NCI-H526 treated with DMSO at 0.1 percent for 48 hours (cell line): ENCODE data around the gene VEGFA.

Experiments
- DNase-seq: peaks from one replicate; lab custom pipeline; 2025; lab: John Stamatoyannopoulos, UW

The VEGFA gene

GRCh38 chr6:43772681-43773049, 2.7 kb downstream of the VEGFA start:
- DNase-seq = no peak

DNA sequence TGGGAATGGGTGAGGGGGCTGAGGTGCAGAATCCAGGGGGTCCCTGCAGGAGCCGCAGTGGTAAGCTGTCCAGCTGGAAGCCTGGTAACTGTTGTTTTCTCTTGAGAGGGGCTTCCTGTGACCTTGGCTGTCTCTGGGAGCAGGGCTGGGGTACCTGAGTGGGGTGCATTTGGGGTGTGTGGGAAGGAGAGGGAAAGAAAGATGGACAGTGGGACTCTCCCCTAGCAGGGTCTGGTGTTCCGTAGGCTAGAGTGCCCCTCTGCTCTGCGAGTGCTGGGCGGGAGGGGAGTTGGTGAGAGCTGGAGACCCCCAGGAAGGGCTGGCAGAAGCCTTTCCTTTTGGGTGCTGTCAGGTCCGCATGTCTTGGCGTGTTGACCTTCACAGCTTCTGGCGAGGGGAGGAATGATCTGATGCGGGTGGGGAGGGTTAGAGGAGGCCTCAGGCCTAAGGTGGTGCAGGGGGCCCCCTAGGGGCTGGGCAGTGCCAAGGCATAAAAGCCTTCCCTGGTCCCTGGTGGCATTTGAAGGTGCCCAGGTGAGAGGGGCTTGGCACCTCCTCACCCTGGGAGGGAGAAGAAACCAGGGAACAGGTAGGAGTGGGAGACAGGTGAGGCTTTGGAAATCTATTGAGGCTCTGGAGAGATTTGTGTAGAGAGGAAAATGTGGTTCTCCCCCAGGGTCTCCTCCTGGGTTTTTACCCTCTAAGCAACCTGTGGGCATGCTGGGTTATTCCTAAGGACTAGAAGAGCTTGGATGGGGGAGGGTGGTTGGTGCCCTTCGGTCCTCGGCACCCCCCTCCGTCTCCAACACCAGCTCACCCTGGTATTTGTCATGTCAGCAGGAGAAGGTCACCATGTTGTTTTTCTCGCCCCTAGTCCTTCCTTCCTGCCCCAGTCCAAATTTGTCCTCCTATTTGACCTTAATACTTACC, 3.3 kb downstream of the VEGFA start:
- peak; percentile 51 for DNase-seq

GRCh38 chr6:43773980-43774775, 4.2 kb downstream of the VEGFA start:
- no peak for DNase-seq

DNA sequence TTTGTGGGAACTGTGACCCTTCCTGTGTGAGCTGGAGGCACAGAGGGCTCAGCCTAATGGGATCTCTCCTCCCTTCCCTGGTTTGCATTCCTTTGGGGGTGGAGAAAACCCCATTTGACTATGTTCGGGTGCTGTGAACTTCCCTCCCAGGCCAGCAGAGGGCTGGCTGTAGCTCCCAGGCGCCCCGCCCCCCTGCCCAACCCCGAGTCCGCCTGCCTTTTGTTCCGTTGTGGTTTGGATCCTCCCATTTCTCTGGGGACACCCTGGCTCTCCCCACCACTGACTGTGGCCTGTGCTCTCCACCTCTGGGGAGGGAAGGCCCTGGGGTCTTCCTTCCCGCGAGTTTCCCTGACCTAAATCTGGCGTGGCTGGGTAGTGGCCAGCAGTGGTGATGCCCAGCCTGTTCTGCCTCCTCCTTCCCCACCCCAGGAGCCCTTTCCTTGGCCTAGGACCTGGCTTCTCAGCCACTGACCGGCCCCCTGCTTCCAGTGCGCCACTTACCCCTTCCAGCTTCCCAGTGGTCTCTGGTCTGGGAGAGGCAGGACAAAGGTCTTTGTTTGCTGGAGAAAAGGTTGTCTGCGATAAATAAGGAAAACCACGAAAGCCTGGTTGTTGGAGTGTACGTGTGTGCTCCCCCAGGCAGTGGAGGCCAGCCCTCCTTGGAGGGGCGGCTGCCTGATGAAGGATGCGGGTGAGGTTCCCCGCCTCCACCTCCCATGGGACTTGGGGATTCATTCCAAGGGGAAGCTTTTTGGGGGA, 4.9 kb downstream of the VEGFA start:
- peak; percentile 49 for DNase-seq

DNA sequence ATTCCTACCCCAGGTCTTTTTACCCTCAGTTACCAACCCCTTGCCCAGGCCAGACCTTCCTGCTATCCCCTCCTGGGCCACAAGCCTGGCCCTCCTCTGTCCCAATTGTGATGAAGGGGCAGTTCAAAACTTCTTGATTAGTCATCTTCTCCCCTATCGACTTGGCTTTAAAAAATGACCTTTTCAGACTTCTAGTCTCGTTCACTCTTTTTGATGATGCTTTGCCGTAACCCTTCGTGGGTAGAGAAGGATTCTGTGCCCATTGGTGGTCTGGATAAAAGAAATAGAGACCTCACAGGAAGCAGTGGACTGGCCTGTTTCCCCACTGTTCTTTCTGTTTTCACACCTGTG, 5.5 kb downstream of the VEGFA start:
- no peak for DNase-seq

DNA sequence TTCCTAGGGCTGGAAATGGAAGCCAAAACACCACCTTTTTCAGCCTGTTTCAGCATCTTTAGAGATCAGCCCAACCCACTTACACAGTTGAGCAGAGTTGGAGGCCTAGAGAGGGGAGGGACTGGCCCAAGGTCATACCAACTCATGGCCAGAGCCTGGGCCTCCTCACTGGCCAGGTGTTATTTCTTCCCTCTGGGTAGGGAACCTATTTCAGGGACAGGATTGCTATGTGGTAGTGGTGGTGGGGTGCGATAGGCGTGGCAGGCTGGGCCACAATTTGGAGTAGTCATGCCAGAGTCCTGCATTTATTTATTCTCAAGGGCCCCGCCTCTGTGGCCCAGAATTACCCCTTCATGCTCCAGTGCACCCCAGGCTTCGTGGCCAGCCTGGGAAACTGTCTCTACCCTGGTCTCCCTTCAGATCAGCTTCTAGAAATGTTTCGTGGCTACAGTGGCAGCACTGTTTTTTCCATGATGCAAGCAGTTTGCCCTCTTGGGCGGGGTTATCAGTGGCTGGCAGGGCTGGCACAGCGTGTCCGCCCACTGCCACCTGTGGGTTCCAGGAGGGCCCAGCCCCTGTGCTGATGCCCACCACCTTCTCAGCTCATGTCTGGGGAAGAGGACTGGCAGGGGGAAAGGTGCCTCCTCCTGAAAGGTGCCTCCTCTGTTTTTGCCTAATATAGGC, 6.2 kb downstream of the VEGFA start:
- no peak for DNase-seq

DNA sequence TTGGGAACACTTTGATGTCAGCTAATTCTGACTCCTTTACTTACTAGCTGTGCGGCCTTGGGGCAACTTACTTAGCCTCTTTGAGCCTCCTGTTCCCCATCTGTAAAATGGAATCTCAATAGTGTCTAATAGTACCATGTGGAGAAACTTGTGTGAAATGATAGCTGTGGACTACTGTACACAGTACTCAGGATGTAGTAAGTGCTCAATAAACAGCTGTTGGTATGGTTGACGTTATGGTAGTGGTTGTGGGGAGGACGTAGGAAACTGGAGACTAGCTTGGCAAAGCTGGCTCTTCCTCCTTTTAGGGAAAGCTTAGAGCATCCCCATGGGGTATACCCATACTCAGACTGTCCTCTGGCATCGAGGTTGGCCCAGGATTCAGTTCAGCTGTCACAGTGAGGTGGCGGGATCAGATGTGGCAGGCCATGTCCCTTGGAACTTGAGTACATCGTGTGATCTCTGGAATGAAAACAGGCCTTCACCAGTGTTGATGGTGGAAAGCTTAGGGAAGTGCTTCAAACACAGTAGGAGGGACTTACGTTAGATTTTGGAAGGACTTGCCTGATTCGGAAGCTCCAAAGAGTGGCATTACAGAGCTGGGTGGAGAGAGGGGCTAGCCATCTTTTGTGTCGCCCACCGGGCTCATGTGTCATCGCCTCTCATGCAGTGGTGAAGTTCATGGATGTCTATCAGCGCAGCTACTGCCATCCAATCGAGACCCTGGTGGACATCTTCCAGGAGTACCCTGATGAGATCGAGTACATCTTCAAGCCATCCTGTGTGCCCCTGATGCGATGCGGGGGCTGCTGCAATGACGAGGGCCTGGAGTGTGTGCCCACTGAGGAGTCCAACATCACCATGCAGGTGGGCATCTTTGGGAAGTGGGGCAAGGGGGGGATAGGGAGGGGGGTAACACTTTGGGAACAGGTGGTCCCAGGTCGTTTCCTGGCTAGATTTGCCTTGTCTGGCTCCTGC, 7.1 kb downstream of the VEGFA start:
- DNase-seq = no peak

- DNase-seq = no peak
Measured at GRCh38 chr6:43778131-43778855, 8.3 kb downstream of the VEGFA start.

- no peak for DNase-seq
Measured at GRCh38 chr6:43778976-43779851, 9.2 kb downstream of the VEGFA start.

DNA sequence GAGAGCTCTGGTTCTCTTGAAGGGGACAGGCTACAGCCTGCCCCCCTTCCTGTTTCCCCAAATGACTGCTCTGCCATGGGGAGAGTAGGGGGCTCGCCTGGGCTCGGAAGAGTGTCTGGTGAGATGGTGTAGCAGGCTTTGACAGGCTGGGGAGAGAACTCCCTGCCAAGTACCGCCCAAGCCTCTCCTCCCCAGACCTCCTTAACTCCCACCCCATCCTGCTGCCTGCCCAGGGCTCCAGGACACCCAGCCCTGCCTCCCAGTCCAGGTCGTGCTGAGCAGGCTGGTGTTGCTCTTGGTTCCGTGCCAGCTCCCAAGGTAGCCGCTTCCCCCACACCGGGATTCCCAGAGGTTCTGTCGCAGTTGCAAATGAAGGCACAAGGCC, 9.8 kb downstream of the VEGFA start:
- DNase-seq = no peak

DNA sequence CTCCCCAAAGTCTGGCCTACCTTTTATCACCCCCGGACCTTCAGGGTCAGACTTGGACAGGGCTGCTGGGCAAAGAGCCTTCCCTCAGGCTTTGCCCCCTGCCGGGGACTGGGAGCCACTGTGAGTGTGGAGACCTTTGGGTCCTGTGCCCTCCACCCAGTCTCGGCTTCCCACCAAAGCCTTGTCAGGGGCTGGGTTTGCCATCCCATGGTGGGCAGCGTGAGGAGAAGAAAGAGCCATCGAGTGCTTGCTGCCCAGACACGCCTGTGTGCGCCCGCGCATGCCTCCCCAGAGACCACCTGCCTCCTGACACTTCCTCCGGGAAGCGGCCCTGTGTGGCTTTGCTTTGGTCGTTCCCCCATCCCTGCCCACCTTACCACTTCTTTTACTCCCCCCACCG, 10.3 kb downstream of the VEGFA start:
- DNase-seq = no peak

DNA sequence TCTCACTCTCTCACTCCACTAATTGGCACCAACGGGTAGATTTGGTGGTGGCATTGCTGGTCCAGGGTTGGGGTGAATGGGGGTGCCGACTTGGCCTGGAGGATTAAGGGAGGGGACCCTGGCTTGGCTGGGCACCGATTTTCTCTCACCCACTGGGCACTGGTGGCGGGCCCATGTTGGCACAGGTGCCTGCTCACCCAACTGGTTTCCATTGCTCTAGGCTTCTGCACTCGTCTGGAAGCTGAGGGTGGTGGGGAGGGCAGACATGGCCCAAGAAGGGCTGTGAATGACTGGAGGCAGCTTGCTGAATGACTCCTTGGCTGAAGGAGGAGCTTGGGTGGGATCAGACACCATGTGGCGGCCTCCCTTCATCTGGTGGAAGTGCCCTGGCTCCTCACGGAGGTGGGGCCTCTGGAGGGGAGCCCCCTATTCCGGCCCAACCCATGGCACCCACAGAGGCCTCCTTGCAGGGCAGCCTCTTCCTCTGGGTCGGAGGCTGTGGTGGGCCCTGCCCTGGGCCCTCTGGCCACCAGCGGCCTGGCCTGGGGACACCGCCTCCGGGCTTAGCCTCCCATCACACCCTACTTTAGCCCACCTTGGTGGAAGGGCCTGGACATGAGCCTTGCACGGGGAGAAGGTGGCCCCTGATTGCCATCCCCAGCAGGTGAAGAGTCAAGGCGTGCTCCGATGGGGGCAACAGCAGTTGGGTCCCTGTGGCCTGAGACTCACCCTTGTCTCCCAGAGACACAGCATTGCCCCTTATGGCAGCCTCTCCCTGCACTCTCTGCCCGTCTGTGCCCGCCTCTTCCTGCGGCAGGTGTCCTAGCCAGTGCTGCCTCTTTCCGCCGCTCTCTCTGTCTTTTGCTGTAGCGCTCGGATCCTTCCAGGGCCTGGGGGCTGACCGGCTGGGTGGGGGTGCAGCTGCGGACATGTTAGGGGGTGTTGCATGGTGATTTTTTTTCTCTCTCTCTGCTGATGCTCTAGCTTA, 11.2 kb downstream of the VEGFA start:
- DNase-seq = no peak

- no peak for DNase-seq
Measured at GRCh38 chr6:43781941-43782704, 12.1 kb downstream of the VEGFA start.

DNA sequence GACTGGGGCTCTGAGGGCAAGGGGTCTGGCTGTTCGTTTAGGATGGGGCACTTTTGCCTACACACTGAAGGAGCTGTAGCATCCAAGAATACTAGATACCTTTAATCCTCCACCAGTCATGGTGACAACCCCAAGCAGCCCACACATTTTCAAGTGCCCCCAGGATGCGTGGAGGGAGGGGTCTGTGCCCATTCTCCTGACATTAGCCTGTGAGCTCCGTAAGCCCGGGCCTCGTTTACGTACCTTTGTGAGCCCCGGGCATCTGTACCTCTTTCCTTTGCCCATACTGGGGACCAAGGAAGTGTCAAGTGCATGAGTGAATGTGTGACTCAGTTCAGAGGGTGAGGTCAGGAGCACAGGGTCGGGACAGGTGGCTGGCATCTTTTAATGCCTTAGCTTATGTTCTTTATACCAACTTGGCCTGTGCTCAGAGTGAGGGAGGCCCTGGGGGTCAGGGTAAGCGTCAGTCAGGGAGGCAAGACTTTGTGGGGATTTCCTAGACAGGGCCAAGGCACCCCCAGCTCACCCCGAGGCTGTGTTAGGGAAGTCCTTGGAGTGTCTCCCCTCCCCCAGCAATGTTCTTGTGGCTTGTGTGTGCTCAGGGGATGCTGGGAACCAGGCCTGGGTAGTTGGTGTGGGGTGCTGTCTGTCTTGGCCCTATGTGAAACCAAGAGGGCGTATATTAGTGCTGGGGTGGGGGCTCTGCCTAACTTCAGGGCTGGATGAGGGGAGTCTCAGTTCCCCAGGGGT, 12.9 kb downstream of the VEGFA start:
- DNase-seq = no peak

- no peak for DNase-seq
Measured at GRCh38 chr6:43784049-43784855, 14.2 kb downstream of the VEGFA start.
